GM21825 (cell line): ENCODE data around the gene SPP2.

Source experiments
- ATAC-seq: cut with Tn5 transposase; IDR thresholded peaks from one replicate; pipeline ENCODE4 v1.9.1; 2021; ENCODE audit warnings: mild to moderate bottlenecking, moderate library complexity; ENCODE audit not compliant: unreplicated experiment

SPP2 gene

DNA sequence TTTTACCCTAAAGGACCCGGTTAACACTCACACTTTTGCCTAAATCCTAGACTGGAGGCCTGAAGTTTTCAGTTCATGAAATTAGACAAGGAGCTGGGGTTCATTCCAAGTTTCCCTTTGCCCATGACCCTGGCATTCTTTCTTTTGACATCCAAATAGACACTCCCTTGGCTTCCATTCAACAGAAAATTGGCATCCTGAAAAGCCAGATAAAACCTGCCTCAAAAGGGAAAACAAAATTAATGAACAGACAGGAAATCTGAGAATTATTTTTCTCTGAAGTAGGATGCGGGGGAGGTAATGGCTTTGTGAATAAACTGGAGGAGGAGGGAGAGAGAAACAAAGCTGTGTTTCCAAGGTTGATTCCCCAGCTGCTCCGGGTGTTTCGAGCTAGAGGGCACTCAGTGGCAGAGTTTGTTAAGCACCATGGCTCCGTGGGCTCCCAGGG is 41.0 kb downstream of the SPP2 start:
- no peak for ATAC-seq

GRCh38 chr2:234091883-234092282 is 41.4 kb downstream of the SPP2 start:
- no peak for ATAC-seq

- no peak for ATAC-seq
These were observed 41.8 kb downstream of the SPP2 start for GRCh38 chr2:234092344-234092743.

DNA sequence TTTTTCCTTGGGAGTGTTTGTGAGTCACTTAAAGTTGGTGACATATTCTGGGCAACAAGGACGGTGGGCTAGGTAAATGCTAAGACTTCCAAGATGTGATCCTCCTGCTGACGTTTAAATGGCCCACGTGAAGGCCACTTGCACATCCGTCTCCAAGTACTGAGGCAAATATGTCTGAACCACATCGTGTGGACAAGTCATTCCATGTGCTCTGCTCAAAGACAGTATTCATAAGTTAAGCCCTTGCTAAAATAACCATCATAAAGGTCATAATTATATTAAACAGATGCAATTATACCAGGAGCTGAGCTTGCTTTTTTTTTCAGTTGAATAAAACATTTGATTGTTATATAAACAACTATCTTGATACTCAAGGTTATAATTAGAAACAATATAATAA is 44.8 kb downstream of the SPP2 start:
- ATAC-seq: no peak

DNA sequence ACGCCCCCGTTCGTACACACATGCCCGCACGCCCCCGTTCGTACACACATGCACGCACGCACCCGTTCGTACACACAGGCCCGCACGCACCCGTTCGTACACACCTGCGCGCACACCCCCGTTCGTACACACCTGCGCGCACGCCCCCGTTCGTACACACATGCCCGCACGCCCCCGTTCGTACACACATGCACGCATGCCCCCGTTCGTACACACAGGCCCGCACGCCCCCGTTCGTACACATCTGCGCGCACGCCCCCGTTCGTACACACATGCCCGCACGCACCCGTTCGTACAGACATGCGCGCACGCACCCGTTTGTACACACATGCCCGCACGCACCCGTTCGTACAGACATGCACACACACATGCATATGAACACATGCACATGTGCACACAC is 45.7 kb downstream of the SPP2 start:
- no peak for ATAC-seq

DNA sequence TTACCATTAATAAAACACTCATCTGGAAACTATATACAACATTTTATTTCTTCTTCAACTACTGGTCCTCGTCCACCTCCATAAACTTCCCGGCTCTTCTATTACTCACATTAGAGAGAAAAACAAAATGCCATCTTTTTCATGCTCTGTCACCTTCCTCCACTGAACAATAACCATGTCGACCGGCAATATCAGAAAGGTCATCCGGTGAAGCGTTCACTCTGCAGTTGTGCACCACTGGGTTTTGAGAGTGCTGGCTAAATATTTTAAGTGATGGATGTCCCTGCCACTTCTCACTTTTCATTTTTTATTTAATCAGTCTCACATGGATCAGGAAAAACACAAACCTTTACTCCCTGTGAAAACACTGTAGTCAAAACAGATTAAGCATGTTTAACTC is 48.2 kb downstream of the SPP2 start:
- ATAC-seq: no peak

DNA sequence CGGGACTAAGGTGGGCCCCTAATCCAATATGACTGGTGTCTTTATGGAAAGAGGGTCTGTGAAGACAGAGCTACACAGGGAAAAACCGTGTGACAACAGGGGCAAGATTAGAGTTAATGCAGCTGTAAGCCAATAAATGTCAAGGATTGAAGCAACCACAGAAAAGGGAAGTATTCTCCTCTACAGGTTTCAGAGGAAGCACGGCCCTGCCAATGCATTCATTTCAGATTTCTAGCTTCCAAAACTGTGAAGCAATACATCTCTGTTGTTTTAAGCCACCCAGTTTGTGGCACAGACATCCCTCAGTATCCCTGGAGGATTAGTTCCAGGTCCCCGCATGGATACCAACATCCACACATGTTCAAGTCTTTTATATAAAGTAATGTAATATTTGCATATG is 48.8 kb downstream of the SPP2 start:
- ATAC-seq: no peak

GRCh38 chr2:234100686-234101085 is 50.2 kb downstream of the SPP2 start:
- no peak for ATAC-seq

GRCh38 chr2:234102112-234102511 is 51.6 kb downstream of the SPP2 start:
- ATAC-seq: no peak

DNA sequence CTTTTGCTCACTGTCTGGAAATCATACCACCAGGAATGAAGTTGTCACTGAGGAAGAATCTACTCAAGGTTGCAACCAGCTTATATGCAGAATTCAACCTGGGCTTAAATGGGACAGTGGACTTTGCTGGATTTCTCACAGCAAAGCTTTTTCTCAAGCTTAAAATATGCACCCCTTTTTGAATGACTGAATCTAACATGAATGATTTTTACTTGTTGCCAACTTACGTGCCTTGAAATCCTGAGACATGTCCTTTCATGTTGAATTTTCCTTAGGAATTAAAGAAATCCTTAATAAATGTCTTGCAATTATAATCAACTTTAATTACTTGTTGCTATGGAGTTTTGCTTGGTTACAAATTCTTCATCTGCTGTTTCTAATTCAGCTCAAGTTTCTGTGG is 57.4 kb downstream of the SPP2 start:
- no peak for ATAC-seq

- ATAC-seq: no peak
These were observed 58.8 kb downstream of the SPP2 start for GRCh38 chr2:234109321-234109720.

DNA sequence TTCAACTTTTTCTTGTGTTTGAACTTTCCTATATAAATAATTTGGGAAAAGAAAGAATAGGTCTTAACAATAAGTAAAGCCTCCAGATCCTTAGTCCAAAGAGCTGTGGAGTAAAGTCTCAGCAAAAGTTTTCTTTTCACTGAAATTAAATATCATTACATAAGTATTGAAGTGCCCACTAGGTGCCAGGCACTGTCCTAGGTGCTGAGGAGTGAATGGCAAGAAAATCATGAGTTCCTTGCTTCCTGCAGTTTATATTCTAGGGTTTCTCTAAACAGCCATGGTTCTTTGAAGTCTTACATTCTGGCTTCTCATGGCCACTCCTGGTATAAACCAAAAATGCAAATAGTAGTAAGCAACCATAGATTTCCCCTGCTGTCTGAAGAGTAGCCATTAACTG is 59.7 kb downstream of the SPP2 start:
- no peak for ATAC-seq

- no peak for ATAC-seq
These were observed 61.0 kb downstream of the SPP2 start for GRCh38 chr2:234111523-234111922.

GRCh38 chr2:234116010-234116409 is 65.5 kb downstream of the SPP2 start:
- ATAC-seq: no peak

GRCh38 chr2:234121999-234122398 is 71.5 kb downstream of the SPP2 start:
- ATAC-seq: no peak

GRCh38 chr2:234125451-234126145 is 75.1 kb downstream of the SPP2 start:
- ATAC-seq: no peak

GRCh38 chr2:234126146-234126470 is 75.6 kb downstream of the SPP2 start:
- ATAC-seq: no peak
